CD14-positive monocyte (primary cell): ENCODE measurements around the gene PPP1R12B. TPM values are rescaled to one million over a fixed set of nuclear protein-coding genes. Genes with fewer than 3 reads are reported as not detected.
"Not testable (repeated sequence)": the region's sequence is repeated elsewhere in the genome, so short reads cannot be mapped to it uniquely, and the experiment has no call there.

Source experiments
- DNase-seq, 3 donors: peaks; one replicate each; pipeline ENCODE4 v3.0.0-alpha.2; 2011 to 2022
- H2AFZ ChIP-seq: 2 replicates; pipeline ENCODE4 v1.6.0; 2012; ENCODE audit warnings: mild to moderate bottlenecking, low read depth, low read length, inconsistent platforms; ENCODE audit not compliant: insufficient read depth, poor library complexity, severe bottlenecking
- H3K27ac ChIP-seq, 2 donors: 1 replicate in 1 of 2; 2 replicates in 1 of 2; pipeline ENCODE4 v1.5.1; 2012 to 2013; ENCODE audit warnings: low read length in 2 of 2, control low read depth in 1 of 2, inconsistent platforms in 1 of 2, low read depth in 1 of 2, mild to moderate bottlenecking in 1 of 2
- H3K27me3 ChIP-seq, 2 donors: one replicate each; pipeline versions ENCODE4 v1.6.0 to v1.6.1; 2011 to 2013; ENCODE audit warnings: low read length in 2 of 2; ENCODE audit not compliant: control insufficient read depth in 2 of 2, insufficient read depth in 2 of 2
- H3K36me3 ChIP-seq, 2 donors: replicated peaks in 1 of 2; 1 replicate in 1 of 2; 2 replicates in 1 of 2; pipeline versions ENCODE4 v1.5.1 to v1.6.1; 2012 to 2013; ENCODE audit warnings: low read length in 2 of 2, control low read depth in 1 of 2, inconsistent platforms in 1 of 2, mild to moderate bottlenecking in 1 of 2; ENCODE audit not compliant: insufficient read depth in 2 of 2, control insufficient read depth in 1 of 2
- H3K4me1 ChIP-seq, 2 donors: 1 replicate in 1 of 2; 2 replicates in 1 of 2; pipeline versions ENCODE4 v1.5.1 to v1.6.1; 2012 to 2013; ENCODE audit warnings: low read length in 2 of 2, control low read depth in 1 of 2, inconsistent platforms in 1 of 2, mild to moderate bottlenecking in 1 of 2, moderate library complexity in 1 of 2; ENCODE audit not compliant: insufficient read depth in 2 of 2, control insufficient read depth in 1 of 2
- H3K4me2 ChIP-seq: replicated peaks from 2 replicates; pipeline ENCODE3; 2012; ENCODE audit warnings: low read length, moderate library complexity, mild to moderate bottlenecking; ENCODE audit not compliant: poor library complexity, severe bottlenecking; ENCODE audit errors: extremely low read depth
- H3K4me3 ChIP-seq, 3 experiments: fragments of 200-600 bp in 1 of 3; sonication (generic) in 1 of 3; replicated peaks in 1 of 3; 1 replicate in 2 of 3; 2 replicates in 1 of 3; pipeline ENCODE4 v1.5.1; 2011 to 2013; ENCODE audit warnings: low read length in 3 of 3, mild to moderate bottlenecking in 3 of 3, control low read depth in 2 of 3, low read depth in 2 of 3, inconsistent platforms in 1 of 3, moderate library complexity in 1 of 3
- H3K79me2 ChIP-seq: 2 replicates; pipeline ENCODE4 v1.6.0; 2012; ENCODE audit warnings: mild to moderate bottlenecking, control low read depth, inconsistent platforms, low read length, moderate library complexity; ENCODE audit not compliant: insufficient read depth
- H3K9ac ChIP-seq: 2 replicates; pipeline ENCODE4 v1.6.0; 2017; ENCODE audit warnings: low read length, mild to moderate bottlenecking; ENCODE audit not compliant: insufficient read depth, poor library complexity, severe bottlenecking
- H3K9me3 ChIP-seq, 2 donors: replicated peaks in 1 of 2; 1 replicate in 1 of 2; 2 replicates in 1 of 2; pipeline versions ENCODE4 v1.5.1 to v1.6.1; 2012 to 2013; ENCODE audit warnings: low read length in 2 of 2, control low read depth in 1 of 2; ENCODE audit not compliant: control insufficient read depth in 1 of 2, insufficient read depth in 1 of 2
- H4K20me1 ChIP-seq: 2 replicates; pipeline ENCODE4 v1.6.0; 2012; ENCODE audit warnings: mild to moderate bottlenecking, low read length, control low read depth, moderate library complexity; ENCODE audit not compliant: insufficient read depth
- H3K27ac Mint-ChIP-seq, 7 donors: one replicate each; pipeline ENCODE4 v1.8.0; 2020; ENCODE audit warnings: mild to moderate bottlenecking in 7 of 7, mixed read lengths in 7 of 7, moderate library complexity in 6 of 7, inconsistent platforms in 2 of 7
- H3K27me3 Mint-ChIP-seq, 3 donors: one replicate each; pipeline ENCODE4 v1.8.0; 2021 to 2022; ENCODE audit warnings: low read depth in 3 of 3, mild to moderate bottlenecking in 3 of 3, mixed read lengths in 3 of 3, moderate library complexity in 3 of 3, inconsistent platforms in 1 of 3
- H3K36me3 Mint-ChIP-seq, 2 donors: one replicate each; pipeline ENCODE4 v1.8.0; 2020; ENCODE audit warnings: mixed read lengths in 2 of 2, inconsistent platforms in 1 of 2, mild to moderate bottlenecking in 1 of 2
- H3K4me1 Mint-ChIP-seq: one replicate; pipeline ENCODE4 v1.8.0; 2020; ENCODE audit warnings: mild to moderate bottlenecking, mixed read lengths
- H3K4me3 Mint-ChIP-seq, 2 donors: one replicate each; pipeline ENCODE4 v1.8.0; 2020; ENCODE audit warnings: mild to moderate bottlenecking in 2 of 2, mixed read lengths in 2 of 2, moderate library complexity in 1 of 2
- H3K9me3 Mint-ChIP-seq, 7 donors: one replicate each; pipeline ENCODE4 v1.8.0; 2020 to 2022; ENCODE audit warnings: mixed read lengths in 7 of 7, mild to moderate bottlenecking in 6 of 7, moderate library complexity in 6 of 7, inconsistent platforms in 2 of 7
- CTCF ChIP-seq: fragments of 200-600 bp; IDR thresholded peaks from one replicate; pipeline ENCODE4 v1.8.0; 2022; ENCODE audit warnings: antibody characterized with exemption, mild to moderate bottlenecking
- WGBS: methylation state at CpG from one replicate; pipeline ENCODE4 v1.1.5; 2013; ENCODE audit warnings: missing lambda C conversion rate; ENCODE audit not compliant: insufficient coverage; 5-methylcytosine and 5-hydroxymethylcytosine counted together
- intact Hi-C, 2 donors: fragments of 100-400 bp; cut with micrococcal nuclease; formaldehyde crosslinking; loops; one replicate each; pipeline versions ENCODE4 v1.15.0 to v1.15.1; 2023
- polyA plus RNA-seq, 3 donors: library from polyadenylated mRNA; depleted of rRNA in 1 of 3; unstranded in 2 of 3; stranded (reverse) in 1 of 3; fragments of 300-500 nt in 2 of 3; fragments of >200 nt in 1 of 3; fragmentation: Illumina TruSeq in 2 of 3; gene quantifications; 1 replicate in 2 of 3; 2 replicates in 1 of 3; pipeline ENCODE4 v1.2.3, GENCODE V29; 2012 to 2021

Gene PPP1R12B
- polyA plus RNA-seq, 3 donors: 1.3 to 12.2 (median 1.7) TPM

GRCh38 chr1:202613571-202613970 lies 265.1 kb downstream of the PPP1R12B start:
- no peak for TF ChIP-seq CTCF
- no peak for DNase-seq
- H3K36me3 ChIP-seq: no peaks in the 10 kb centered on the region
- intact Hi-C loops: loop anchor here in 1 of 2 donors (10.0 kb wide), 1 partner anchor 129 kb away; no protein-coding TSS in a partner anchor
- Mint-ChIP-seq H3K4me1 (peaks cover 46% of the 10 kb centered on the region), H3K27me3 (peaks cover 64 to 87% (median 67%) of the 10 kb centered on the region in 3 donors), H3K36me3 (peaks cover 12 to 34% of the 10 kb centered on the region in 2 donors), H3K9me3 (peaks cover 3 to 40% (median 29%) of the 10 kb centered on the region in 7 donors), H3K27ac (no peak overlapping the region), H3K4me3 (no peak overlapping the region)
- peaks cover 2 to 10% of the 10 kb centered on the region in 2 donors for H3K9me3 ChIP-seq
- H3K4me1 ChIP-seq: peaks cover 29 to 34% of the 10 kb centered on the region in 2 donors
- H3K27ac ChIP-seq: no peak overlapping the region
- no peak overlapping the region for H3K9ac ChIP-seq
- peaks cover 56% of the 10 kb centered on the region for H4K20me1 ChIP-seq
- H3K27me3 ChIP-seq: peaks cover 59 to 70% of the 10 kb centered on the region in 2 donors
- no peak overlapping the region for H2AFZ ChIP-seq
- H3K79me2 ChIP-seq: no peaks in the 10 kb centered on the region
- no CpG with 5 or more reads among the region's 4 CpGs for WGBS
- H3K4me3 ChIP-seq: no peak overlapping the region
- no peak overlapping the region for H3K4me2 ChIP-seq

GRCh38 chr1:202614363-202615207 lies 266.1 kb downstream of the PPP1R12B start:
- Histone ChIP-seq H3K4me1 (peaks cover 29 to 37% of the 10 kb centered on the region in 2 donors), H4K20me1 (peaks cover 65% of the 10 kb centered on the region), H3K27me3 (peaks cover 67 to 80% of the 10 kb centered on the region in 2 donors)
- H3K4me3 ChIP-seq, H3K9ac ChIP-seq, H3K4me3 Mint-ChIP-seq, H2AFZ ChIP-seq, H3K27ac ChIP-seq, DNase-seq, H3K9me3 ChIP-seq, H3K4me2 ChIP-seq, H3K36me3 ChIP-seq, H3K79me2 ChIP-seq: not testable (repeated sequence)
- peaks cover 48% of the 10 kb centered on the region for H3K4me1 Mint-ChIP-seq
- H3K27me3 Mint-ChIP-seq: peaks cover 59 to 90% (median 62%) of the 10 kb centered on the region in 3 donors
- H3K27ac Mint-ChIP-seq: peak overlapping the region in 1 of 7 donors; percentile 83
- intact Hi-C loops: loop anchor here in 1 of 2 donors (10.0 kb wide), 1 partner anchor 130 kb away; no protein-coding TSS in a partner anchor
- WGBS: 78% methylated on average over 8 of the region's 11 CpGs
- H3K9me3 Mint-ChIP-seq: peaks cover 3 to 38% (median 28%) of the 10 kb centered on the region in 7 donors
- TF ChIP-seq CTCF: peak; percentile 10
- peaks cover 12 to 36% of the 10 kb centered on the region in 2 donors for H3K36me3 Mint-ChIP-seq

DNA sequence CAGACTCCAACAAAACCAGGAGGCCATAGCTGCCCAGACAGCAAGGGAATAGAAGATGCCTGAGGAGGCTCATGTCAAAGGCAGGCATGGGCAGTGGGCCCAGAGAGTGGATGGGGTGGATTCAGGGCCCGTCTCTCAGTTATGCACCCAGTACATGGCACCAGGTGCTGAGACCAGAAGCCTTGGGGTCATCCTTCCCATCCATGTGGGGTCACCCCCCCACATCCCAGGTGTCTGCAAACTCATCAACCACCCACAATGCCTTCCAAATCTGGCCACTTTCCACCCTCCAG lies 266.7 kb downstream of the PPP1R12B start:
- not testable (repeated sequence) for H3K27ac ChIP-seq, DNase-seq, H3K4me2 ChIP-seq, H3K36me3 ChIP-seq, H2AFZ ChIP-seq, H3K4me3 Mint-ChIP-seq, H3K9ac ChIP-seq, H3K79me2 ChIP-seq
- intact Hi-C loops: loop anchor here in 1 of 2 donors (10.0 kb wide), 1 partner anchor 130 kb away; no protein-coding TSS in a partner anchor
- Histone ChIP-seq H3K27me3 (peaks cover 72 to 86% of the 10 kb centered on the region in 2 donors), H3K4me3 (peak overlapping the region in 1 of 3 experiments; percentile 53), H3K4me1 (peaks cover 29 to 37% of the 10 kb centered on the region in 2 donors), H3K9me3 (peaks cover 2 to 12% of the 10 kb centered on the region in 2 donors), H4K20me1 (peaks cover 71% of the 10 kb centered on the region)
- H3K9me3 Mint-ChIP-seq: peaks cover 3 to 39% (median 26%) of the 10 kb centered on the region in 7 donors
- peaks cover 11 to 36% of the 10 kb centered on the region in 2 donors for H3K36me3 Mint-ChIP-seq
- peak overlapping the region in 3 of 7 donors; percentile 32 to 64 (median 46) for H3K27ac Mint-ChIP-seq
- H3K4me1 Mint-ChIP-seq: peaks cover 48% of the 10 kb centered on the region
- 0% methylated on average over 1 of the region's 1 CpG for WGBS
- H3K27me3 Mint-ChIP-seq: peaks cover 55 to 92% (median 56%) of the 10 kb centered on the region in 3 donors
